B cell (primary cell): ENCODE data around the gene PEAK1.

ENCODE experiments used
- CTCF ChIP-seq: fragments of 200-600 bp; IDR thresholded peaks from one replicate; pipeline ENCODE4 v1.8.0; 2022; ENCODE audit warnings: antibody characterized with exemption, mild to moderate bottlenecking
- EZH2 ChIP-seq: IDR thresholded peaks from 2 replicates; pipeline ENCODE4 v1.6.1; 2012; ENCODE audit warnings: borderline replicate concordance, low read depth, mild to moderate bottlenecking, moderate library complexity, low read length; ENCODE audit not compliant: insufficient read depth, poor library complexity, severe bottlenecking

- TF ChIP-seq CTCF (no peak), EZH2 (no peak)
Observed at GRCh38 chr15:77096541-77096940, 323.4 kb downstream of the PEAK1 start.
